Heart left ventricle (tissue), 13 donors: ENCODE measurements around the gene KLHL1.

ENCODE experiments used
- CTCF ChIP-seq, 12 donors: fragments of 200-600 bp; sonication (generic) in 4 of 12; IDR thresholded peaks; one replicate each; pipeline versions ENCODE4 v1.5.0 to v1.8.0; 2018 to 2022; ENCODE audit warnings: antibody characterized with exemption in 12 of 12, mild to moderate bottlenecking in 5 of 12
- POLR2A ChIP-seq, 2 donors: fragments of 450-650 bp; IDR thresholded peaks; one replicate each; pipeline ENCODE4 v1.6.1; 2017; ENCODE audit warnings: antibody characterized with exemption in 2 of 2, mild to moderate bottlenecking in 2 of 2, moderate library complexity in 2 of 2
- donor health status: ischemic (EF 13 %, LVEDD 7.1; RV severe dilation, severe dysfunction).
- donor health status: DM: no; HTN: yes; CAD: no.
- donor health status: DM: no; HTN: no; CAD: no.
- donor health status: ischemic (EF 25% LVEDD 6.9; RV normal size, moderate dysfunction).
- donor health status: ischemic (EF 25% LVEDD 5.7; RV mildly dilated, moderate dysfunction).
- donor health status: ischemic (EF 35%, LVEDD 5.7; RV mildly dilated, moderate dysfunction).
- donor health status: nonischemic (EF 11% LVEDD 7.7; RV severe dilation, severe dysfunction).
- donor health status: DM: yes; HTN: yes; CAD: no.
- donor health status: PGD.
- donor health status: ischemic (EF 29% LVEDD 5.4; RV normal size, mild dysfunction).
- donor health status: nonischemic (EF 23%, LVEDD 6.1; RV moderate dilation, normal function).

GRCh38 chr13:69660155-69660554 lies 448.1 kb downstream of the KLHL1 start:
- TF ChIP-seq CTCF (IDR thresholded peaks at IDR 0.05) (no peak), POLR2A (IDR thresholded peaks at IDR 0.05) (no peak)
